HL-60 (cell line): ENCODE measurements around the gene GPC3.

ENCODE experiments used
- GABPA ChIP-seq: IDR thresholded peaks from 2 replicates; pipeline ENCODE4 v1.6.1; 2012; ENCODE audit warnings: low read depth
- POLR2AphosphoS5 ChIP-seq: IDR thresholded peaks from 2 replicates; pipeline ENCODE4 v1.6.1; 2012; ENCODE audit warnings: low read depth
- SPI1 ChIP-seq: IDR thresholded peaks from 2 replicates; pipeline ENCODE4 v1.6.1; 2012; ENCODE audit warnings: low read depth, mild to moderate bottlenecking, borderline replicate concordance
- TF ChIP-seq, protein P1 (sequence below): IDR thresholded peaks from one replicate; pipeline ENCODE4 v1.5.1; 2011; ENCODE audit warnings: low read length, control low read depth, inconsistent platforms; ENCODE audit not compliant: insufficient read depth
- TF ChIP-seq, protein P2 (sequence below): IDR thresholded peaks from 2 replicates; pipeline ENCODE4 v1.6.1; 2012; ENCODE audit warnings: low read depth; ENCODE audit not compliant: insufficient replicate concordance

DNA sequence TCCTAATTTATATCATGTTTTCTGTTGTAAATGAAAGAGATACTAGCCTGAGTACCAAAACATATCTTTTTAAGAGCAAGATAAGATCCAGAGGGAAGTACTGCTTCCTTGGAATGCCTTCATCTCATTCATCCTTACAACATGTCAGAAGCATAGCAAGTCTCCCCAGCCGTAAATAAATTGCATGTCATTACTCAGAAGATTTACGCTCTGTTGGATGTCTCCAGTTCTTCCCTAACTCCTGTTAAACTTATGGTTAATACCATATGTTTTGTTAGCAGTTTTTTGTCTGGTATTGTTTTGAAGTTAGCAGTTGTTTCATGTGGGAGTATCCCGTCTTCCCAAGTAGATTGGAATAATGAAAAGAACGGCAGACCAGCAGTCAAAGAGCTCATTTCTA lies 7.5 kb upstream of the GPC3 start:
- TF ChIP-seq, protein P1, sequence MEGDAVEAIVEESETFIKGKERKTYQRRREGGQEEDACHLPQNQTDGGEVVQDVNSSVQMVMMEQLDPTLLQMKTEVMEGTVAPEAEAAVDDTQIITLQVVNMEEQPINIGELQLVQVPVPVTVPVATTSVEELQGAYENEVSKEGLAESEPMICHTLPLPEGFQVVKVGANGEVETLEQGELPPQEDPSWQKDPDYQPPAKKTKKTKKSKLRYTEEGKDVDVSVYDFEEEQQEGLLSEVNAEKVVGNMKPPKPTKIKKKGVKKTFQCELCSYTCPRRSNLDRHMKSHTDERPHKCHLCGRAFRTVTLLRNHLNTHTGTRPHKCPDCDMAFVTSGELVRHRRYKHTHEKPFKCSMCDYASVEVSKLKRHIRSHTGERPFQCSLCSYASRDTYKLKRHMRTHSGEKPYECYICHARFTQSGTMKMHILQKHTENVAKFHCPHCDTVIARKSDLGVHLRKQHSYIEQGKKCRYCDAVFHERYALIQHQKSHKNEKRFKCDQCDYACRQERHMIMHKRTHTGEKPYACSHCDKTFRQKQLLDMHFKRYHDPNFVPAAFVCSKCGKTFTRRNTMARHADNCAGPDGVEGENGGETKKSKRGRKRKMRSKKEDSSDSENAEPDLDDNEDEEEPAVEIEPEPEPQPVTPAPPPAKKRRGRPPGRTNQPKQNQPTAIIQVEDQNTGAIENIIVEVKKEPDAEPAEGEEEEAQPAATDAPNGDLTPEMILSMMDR, result no peak
- TF ChIP-seq, protein P2, sequence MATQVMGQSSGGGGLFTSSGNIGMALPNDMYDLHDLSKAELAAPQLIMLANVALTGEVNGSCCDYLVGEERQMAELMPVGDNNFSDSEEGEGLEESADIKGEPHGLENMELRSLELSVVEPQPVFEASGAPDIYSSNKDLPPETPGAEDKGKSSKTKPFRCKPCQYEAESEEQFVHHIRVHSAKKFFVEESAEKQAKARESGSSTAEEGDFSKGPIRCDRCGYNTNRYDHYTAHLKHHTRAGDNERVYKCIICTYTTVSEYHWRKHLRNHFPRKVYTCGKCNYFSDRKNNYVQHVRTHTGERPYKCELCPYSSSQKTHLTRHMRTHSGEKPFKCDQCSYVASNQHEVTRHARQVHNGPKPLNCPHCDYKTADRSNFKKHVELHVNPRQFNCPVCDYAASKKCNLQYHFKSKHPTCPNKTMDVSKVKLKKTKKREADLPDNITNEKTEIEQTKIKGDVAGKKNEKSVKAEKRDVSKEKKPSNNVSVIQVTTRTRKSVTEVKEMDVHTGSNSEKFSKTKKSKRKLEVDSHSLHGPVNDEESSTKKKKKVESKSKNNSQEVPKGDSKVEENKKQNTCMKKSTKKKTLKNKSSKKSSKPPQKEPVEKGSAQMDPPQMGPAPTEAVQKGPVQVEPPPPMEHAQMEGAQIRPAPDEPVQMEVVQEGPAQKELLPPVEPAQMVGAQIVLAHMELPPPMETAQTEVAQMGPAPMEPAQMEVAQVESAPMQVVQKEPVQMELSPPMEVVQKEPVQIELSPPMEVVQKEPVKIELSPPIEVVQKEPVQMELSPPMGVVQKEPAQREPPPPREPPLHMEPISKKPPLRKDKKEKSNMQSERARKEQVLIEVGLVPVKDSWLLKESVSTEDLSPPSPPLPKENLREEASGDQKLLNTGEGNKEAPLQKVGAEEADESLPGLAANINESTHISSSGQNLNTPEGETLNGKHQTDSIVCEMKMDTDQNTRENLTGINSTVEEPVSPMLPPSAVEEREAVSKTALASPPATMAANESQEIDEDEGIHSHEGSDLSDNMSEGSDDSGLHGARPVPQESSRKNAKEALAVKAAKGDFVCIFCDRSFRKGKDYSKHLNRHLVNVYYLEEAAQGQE, result no peak
- TF ChIP-seq SPI1 (no peak), POLR2AphosphoS5 (no peak), GABPA (no peak)
